Colonic mucosa (tissue), 4 donors: Measurements from ENCODE around the gene ABCA4. TPM values are rescaled to one million over a fixed set of nuclear protein-coding genes. Genes with fewer than 3 reads are reported as not detected.

Source experiments
- DNase-seq: peaks from one replicate; pipeline ENCODE4 v3.0.0-alpha.2; 2020
- H3K27ac ChIP-seq: fragments of 200-600 bp; one replicate; pipeline ENCODE4 v1.8.0; 2021
- H3K27me3 ChIP-seq: fragments of 200-600 bp; one replicate; pipeline ENCODE4 v1.8.0; 2021
- H3K36me3 ChIP-seq: fragments of 200-600 bp; one replicate; pipeline ENCODE4 v1.8.0; 2021
- H3K4me1 ChIP-seq: fragments of 200-600 bp; one replicate; pipeline ENCODE4 v1.8.0; 2021; ENCODE audit warnings: mild to moderate bottlenecking
- H3K4me3 ChIP-seq: fragments of 200-600 bp; one replicate; pipeline ENCODE4 v1.8.0; 2021
- H3K9ac ChIP-seq, 2 donors: one replicate each; pipeline ENCODE4 v1.7.0; 2013; ENCODE audit warnings: control low read depth in 2 of 2, low read depth in 2 of 2, low read length in 2 of 2
- H3K9me3 ChIP-seq: fragments of 200-600 bp; one replicate; pipeline ENCODE4 v1.8.0; 2021
- CTCF ChIP-seq: fragments of 200-600 bp; IDR thresholded peaks from one replicate; pipeline ENCODE4 v1.8.0; 2022; ENCODE audit warnings: antibody characterized with exemption, mild to moderate bottlenecking
- intact Hi-C: fragments of 100-400 bp; cut with DNase I; formaldehyde crosslinking; loops from one replicate; pipeline ENCODE4 v1.14.1; 2022
- total RNA-seq, 2 donors: library from RNA; stranded (reverse); fragmentation: NEBNext Ultra II Directional in 1 of 2; extraction: Animal tissue kit (Norgen Biotek cat#: 25700) in 1 of 2; gene quantifications; one replicate each; pipeline ENCODE4 v1.2.1, GENCODE V29; 2021
- donor health status: healthy.
- donor health status: DM: no; HTN: no; CAD: no.
- donor health status: DM: no; HTN: no; CAD: no.

The ABCA4 gene
- total RNA-seq, 2 donors from 2014 or later, result 0.02 to 0.27 TPM

GRCh38 chr1:94006604-94007003 is 114.3 kb downstream of the ABCA4 start:
- no peaks in the 10 kb centered on the region for H3K4me1 ChIP-seq
- no peaks in the 10 kb centered on the region for H3K9me3 ChIP-seq
- H3K9ac ChIP-seq, result no peak overlapping the region
- H3K27ac ChIP-seq, result no peak overlapping the region
- no peak for DNase-seq
- intact Hi-C loops, result no loop called here
- H3K36me3 ChIP-seq, result no peaks in the 10 kb centered on the region
- no peak for TF ChIP-seq CTCF
- H3K4me3 ChIP-seq, result no peak overlapping the region
- no peaks in the 10 kb centered on the region for H3K27me3 ChIP-seq

GRCh38 chr1:94004924-94005323 is 116.0 kb downstream of the ABCA4 start:
- Histone ChIP-seq H3K4me3 (no peak overlapping the region), H3K27me3 (no peaks in the 10 kb centered on the region), H3K4me1 (no peaks in the 10 kb centered on the region), H3K9ac (no peak overlapping the region), H3K9me3 (no peaks in the 10 kb centered on the region), H3K27ac (no peak overlapping the region), H3K36me3 (no peaks in the 10 kb centered on the region)
- intact Hi-C loops, result no loop called here
- no peak for TF ChIP-seq CTCF
- no peak for DNase-seq

DNA sequence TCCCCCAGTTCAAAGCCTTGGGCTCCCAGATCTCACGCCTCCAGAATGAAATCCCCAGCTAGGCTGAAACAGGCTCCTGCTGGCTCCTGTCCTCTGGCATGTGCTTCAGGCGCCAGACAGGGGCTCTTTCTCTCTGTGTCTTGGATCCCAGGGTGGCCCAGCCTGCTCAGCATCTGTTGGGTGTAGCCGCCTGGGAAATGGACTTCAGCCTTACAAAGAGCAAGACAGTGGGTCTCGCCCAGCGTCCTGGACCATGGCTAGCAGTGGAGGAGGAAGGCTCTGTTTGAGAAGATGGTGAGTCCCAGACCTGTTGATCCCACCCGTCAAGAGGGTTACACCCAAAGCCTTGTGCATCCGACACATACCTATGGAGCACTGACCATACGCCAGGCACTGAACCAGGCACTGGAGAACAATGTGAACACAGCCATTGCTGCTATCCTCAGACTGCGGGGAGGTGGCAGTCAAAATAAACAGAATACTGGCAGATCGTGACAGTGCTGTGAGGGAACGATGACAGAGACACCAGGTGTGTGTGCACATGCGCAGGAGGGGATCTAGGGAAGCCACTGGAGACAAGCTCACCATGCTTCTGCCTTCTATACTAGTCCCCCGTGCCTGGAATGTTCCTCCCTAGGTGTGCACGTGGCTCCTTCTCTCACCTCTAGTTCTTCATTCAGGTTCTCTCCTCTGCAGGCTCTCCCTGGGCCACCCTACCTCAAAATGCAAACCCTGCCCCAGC is 118.7 kb downstream of the ABCA4 start:
- H3K36me3 ChIP-seq, result no peaks in the 10 kb centered on the region
- DNase-seq, result no peak

GRCh38 chr1:94001397-94002045 is 119.4 kb downstream of the ABCA4 start:
- H3K36me3 ChIP-seq, result no peaks in the 10 kb centered on the region
- intact Hi-C loops, result no loop called here
- H3K4me3 ChIP-seq, result no peak overlapping the region
- no peak for TF ChIP-seq CTCF
- no peaks in the 10 kb centered on the region for H3K9me3 ChIP-seq
- H3K4me1 ChIP-seq, result no peaks in the 10 kb centered on the region
- H3K27me3 ChIP-seq, result no peaks in the 10 kb centered on the region
- no peak overlapping the region for H3K27ac ChIP-seq
- H3K9ac ChIP-seq, result no peak overlapping the region
- no peak for DNase-seq

More for the DNA sequence above, 118.7 kb downstream of the ABCA4 start:
- Histone ChIP-seq H3K4me3 (no peak overlapping the region), H3K9ac (no peak overlapping the region), H3K9me3 (no peaks in the 10 kb centered on the region), H3K27me3 (no peaks in the 10 kb centered on the region), H3K4me1 (no peaks in the 10 kb centered on the region), H3K27ac (no peak overlapping the region)
- no peak for TF ChIP-seq CTCF
- intact Hi-C loops, result no loop called here

GRCh38 chr1:94000510-94001282 is 120.3 kb downstream of the ABCA4 start:
- TF ChIP-seq CTCF, result no peak
- Histone ChIP-seq H3K9me3 (no peaks in the 10 kb centered on the region), H3K9ac (no peak overlapping the region), H3K36me3 (no peaks in the 10 kb centered on the region), H3K4me3 (no peak overlapping the region), H3K4me1 (no peaks in the 10 kb centered on the region), H3K27ac (no peak overlapping the region), H3K27me3 (no peaks in the 10 kb centered on the region)
- DNase-seq, result no peak
- intact Hi-C loops, result no loop called here
